IMR-90 (cell line): ENCODE measurements around the gene B3GLCT. TPM values are rescaled to one million over a fixed set of nuclear protein-coding genes. Genes with fewer than 3 reads are reported as not detected.

ENCODE experiments used
- ATAC-seq: fragments of 200-7000 bp; cut with Tn5 transposase; 2 replicates; pipeline ENCODE4 v1.9.1; 2020; ENCODE audit warnings: low read depth, mild to moderate bottlenecking, moderate library complexity
- BruUV-seq: library from RNA; stranded (reverse); fragments of 400-500 nt; replicated peaks from 2 replicates; lab custom pipeline; 2021; lab: Mats Ljungman, UMichigan
- CTCF ChIA-PET: fragments of 300-600 bp; formaldehyde crosslinking; extraction: SDS; loops from one replicate; lab custom pipeline; 2021; ENCODE audit warnings: antibody characterized with exemption; lab: Yijun Ruan, JAX
- POLR2A ChIA-PET: fragments of 300-600 bp; sonication (Branson Sonifier 250); formaldehyde crosslinking; loops from one replicate; lab custom pipeline; 2022; ENCODE audit warnings: antibody characterized with exemption; ENCODE audit not compliant: unreplicated experiment; lab: Charles Lee
- DNase-seq: peaks from one replicate; pipeline ENCODE4 v3.0.0; 2013
- H2AFZ ChIP-seq: replicated peaks from 2 replicates; pipeline ENCODE3; 2013; ENCODE audit warnings: low read length, mild to moderate bottlenecking; ENCODE audit not compliant: poor library complexity
- H2AK5ac ChIP-seq: 2 replicates; pipeline ENCODE4 v1.6.1; 2013; ENCODE audit warnings: low read depth, low read length, inconsistent platforms
- H2AK9ac ChIP-seq: replicated peaks from 2 replicates; pipeline ENCODE3; 2013; ENCODE audit warnings: mild to moderate bottlenecking, low read depth, low read length, moderate library complexity; ENCODE audit not compliant: poor library complexity
- H2BK120ac ChIP-seq: 2 replicates; pipeline ENCODE4 v1.6.1; 2013; ENCODE audit warnings: low read depth, low read length, inconsistent platforms
- H2BK15ac ChIP-seq: 3 replicates; pipeline ENCODE4 v1.6.1; 2013; ENCODE audit warnings: low read depth, low read length, inconsistent platforms
- H2BK20ac ChIP-seq: 2 replicates; pipeline ENCODE4 v1.6.1; 2013; ENCODE audit warnings: low read depth, mild to moderate bottlenecking, inconsistent platforms, low read length, moderate library complexity
- H2BK5ac ChIP-seq: 2 replicates; pipeline ENCODE4 v1.6.1; 2013; ENCODE audit warnings: mild to moderate bottlenecking, low read depth, low read length, inconsistent platforms; ENCODE audit not compliant: poor library complexity, severe bottlenecking
- H3K14ac ChIP-seq: replicated peaks from 2 replicates; pipeline ENCODE4 v1.6.1; 2013; ENCODE audit warnings: low read depth, low read length, inconsistent platforms
- H3K18ac ChIP-seq: 2 replicates; pipeline ENCODE4 v1.6.1; 2013; ENCODE audit warnings: low read depth, low read length, control low read depth
- H3K23ac ChIP-seq: 2 replicates; pipeline ENCODE4 v1.6.1; 2013; ENCODE audit warnings: low read depth, low read length, inconsistent platforms
- H3K27ac ChIP-seq: 2 replicates; pipeline ENCODE4 v1.5.1; 2013; ENCODE audit warnings: mild to moderate bottlenecking, control low read depth, low read length; ENCODE audit not compliant: insufficient read depth
- H3K27me3 ChIP-seq: 2 replicates; pipeline ENCODE4 v1.6.1; 2013; ENCODE audit warnings: low read length; ENCODE audit not compliant: control insufficient read depth, insufficient read depth
- H3K36me3 ChIP-seq: 2 replicates; pipeline ENCODE4 v1.6.1; 2013; ENCODE audit warnings: low read length, mixed read lengths; ENCODE audit not compliant: control insufficient read depth, insufficient read depth
- H3K4ac ChIP-seq: 2 replicates; pipeline ENCODE4 v1.6.1; 2013; ENCODE audit warnings: low read depth, low read length, inconsistent platforms
- H3K4me1 ChIP-seq: 2 replicates; pipeline ENCODE4 v1.6.1; 2013; ENCODE audit warnings: low read length, mixed read lengths; ENCODE audit not compliant: control insufficient read depth, insufficient read depth
- H3K4me2 ChIP-seq: 2 replicates; pipeline ENCODE4 v1.6.1; 2013; ENCODE audit warnings: low read depth, mild to moderate bottlenecking, control low read depth, low read length, moderate library complexity
- H3K4me3 ChIP-seq: 2 replicates; pipeline ENCODE4 v1.5.1; 2013; ENCODE audit warnings: low read depth, mild to moderate bottlenecking, control low read depth, low read length, moderate library complexity; ENCODE audit not compliant: insufficient read depth
- H3K56ac ChIP-seq: 2 replicates; pipeline ENCODE4 v1.6.1; 2013; ENCODE audit warnings: low read length, inconsistent platforms; ENCODE audit not compliant: insufficient read depth; ENCODE audit errors: extremely low read depth
- H3K79me1 ChIP-seq, 2 experiments: 2 replicates each; pipeline ENCODE4 v1.6.1; 2013; ENCODE audit warnings: low read length in 2 of 2, inconsistent platforms in 1 of 2, low read depth in 1 of 2
- H3K9ac ChIP-seq: 2 replicates; pipeline ENCODE4 v1.6.1; 2013; ENCODE audit warnings: low read depth, low read length, control low read depth
- H3K9me1 ChIP-seq: 2 replicates; pipeline ENCODE4 v1.6.1; 2013; ENCODE audit warnings: low read length, inconsistent platforms; ENCODE audit not compliant: insufficient read depth
- H3K9me3 ChIP-seq: 2 replicates; pipeline ENCODE4 v1.6.1; 2013; ENCODE audit warnings: low read length; ENCODE audit not compliant: control insufficient read depth, insufficient read depth
- H4K20me1 ChIP-seq: 2 replicates; pipeline ENCODE4 v1.6.1; 2013; ENCODE audit warnings: low read length, inconsistent platforms; ENCODE audit not compliant: insufficient read depth
- H4K5ac ChIP-seq: 2 replicates; pipeline ENCODE4 v1.6.1; 2013; ENCODE audit warnings: mild to moderate bottlenecking, low read depth, low read length, control low read depth
- H4K8ac ChIP-seq, 2 experiments: 2 replicates each; pipeline ENCODE4 v1.6.1; 2013; ENCODE audit warnings: low read depth in 2 of 2, low read length in 2 of 2, control low read depth in 1 of 2, inconsistent platforms in 1 of 2
- H4K91ac ChIP-seq: 2 replicates; pipeline ENCODE4 v1.6.1; 2013; ENCODE audit warnings: low read depth, low read length, inconsistent platforms; ENCODE audit not compliant: insufficient read depth
- BHLHE40 ChIP-seq: fragments of 150-350 bp; IDR thresholded peaks from 2 replicates; pipeline ENCODE4 v1.6.1; 2016; ENCODE audit warnings: mild to moderate bottlenecking, low read depth, low read length
- CEBPB ChIP-seq: IDR thresholded peaks from 2 replicates; pipeline ENCODE4 v1.6.1; 2012; ENCODE audit warnings: low read depth, low read length, improper control_type of control experiment
- CHD1 ChIP-seq: IDR thresholded peaks from 2 replicates; pipeline ENCODE4 v1.6.1; 2012; ENCODE audit warnings: low read depth, low read length, improper control_type of control experiment
- FOS ChIP-seq: fragments of 150-350 bp; IDR thresholded peaks from 2 replicates; pipeline ENCODE4 v1.6.1; 2016; ENCODE audit warnings: low read depth, low read length
- MAFK ChIP-seq: IDR thresholded peaks from 2 replicates; pipeline ENCODE4 v1.6.1; 2012; ENCODE audit warnings: low read depth, low read length, improper control_type of control experiment
- MAZ ChIP-seq: IDR thresholded peaks from 2 replicates; pipeline ENCODE4 v1.6.1; 2012; ENCODE audit warnings: low read depth, mild to moderate bottlenecking, low read length, improper control_type of control experiment, moderate library complexity, borderline replicate concordance
- MXI1 ChIP-seq: IDR thresholded peaks from 2 replicates; pipeline ENCODE4 v1.6.1; 2012; ENCODE audit warnings: low read depth, mild to moderate bottlenecking, low read length, moderate library complexity, borderline replicate concordance
- NFE2L2 ChIP-seq: fragments of 150-350 bp; IDR thresholded peaks from 2 replicates; pipeline ENCODE4 v1.6.1; 2016; ENCODE audit warnings: low read depth, mild to moderate bottlenecking, low read length
- POLR2A ChIP-seq: IDR thresholded peaks from 2 replicates; pipeline ENCODE4 v1.6.1; 2012; ENCODE audit warnings: mild to moderate bottlenecking, low read depth, low read length
- RAD21 ChIP-seq: IDR thresholded peaks from 2 replicates; pipeline ENCODE4 v1.6.1; 2012; ENCODE audit warnings: low read length, improper control_type of control experiment
- RCOR1 ChIP-seq: IDR thresholded peaks from 2 replicates; pipeline ENCODE4 v1.6.1; 2012; ENCODE audit warnings: mild to moderate bottlenecking, low read length, improper control_type of control experiment; ENCODE audit not compliant: insufficient replicate concordance
- RFX5 ChIP-seq: IDR thresholded peaks from 2 replicates; pipeline ENCODE4 v1.8.0; 2012; ENCODE audit warnings: low read depth, mild to moderate bottlenecking, low read length, moderate library complexity
- SMC3 ChIP-seq: fragments of 150-350 bp; IDR thresholded peaks from 2 replicates; pipeline ENCODE4 v1.6.1; 2016; ENCODE audit warnings: low read depth, mild to moderate bottlenecking, antibody characterized with exemption, low read length, moderate library complexity
- WGBS, 2 experiments: methylation state at CpG; one replicate each; pipeline versions ENCODE4 v1.1.5 to v1.1.7; 2013; ENCODE audit warnings: missing lambda C conversion rate in 2 of 2; ENCODE audit not compliant: insufficient read length in 1 of 2; ENCODE audit errors: extremely low coverage in 2 of 2; 5-methylcytosine and 5-hydroxymethylcytosine counted together
- dilution Hi-C: fragments of 300-500 bp; cut with HindIII; formaldehyde crosslinking; loops from one replicate; pipeline ENCODE4 v1.14.3; 2018; ENCODE audit warnings: low sequenced_read_pairs; ENCODE audit not compliant: unreplicated experiment
- in situ Hi-C: fragments of 300-500 bp; cut with MboI; formaldehyde crosslinking; loops from 3 replicates; pipeline ENCODE4 v1.14.3; 2019; ENCODE audit warnings: low sequenced_read_pairs, inconsistent platforms, mixed read lengths
- intact Hi-C: fragments of 100-400 bp; cut with micrococcal nuclease; formaldehyde crosslinking; loops from 2 replicates; pipeline ENCODE4 v1.10.0; 2022
- polyA plus RNA-seq, 3 experiments: library from polyadenylated mRNA; depleted of rRNA; stranded (reverse); fragments of >200 nt; gene quantifications; 2 replicates each; pipeline ENCODE4 v1.2.3, GENCODE V29; 2012; ENCODE audit warnings: low replicate concordance in 1 of 3
- total RNA-seq: library from RNA; depleted of rRNA; stranded (reverse); fragments of >200 nt; gene quantifications from 2 replicates; pipeline ENCODE4 v1.2.3, GENCODE V29; 2012
- TF ChIP-seq, protein P1 (sequence below): conservative IDR thresholded peaks from 2 replicates; pipeline ENCODE4 v1.5.1; 2012; ENCODE audit warnings: mild to moderate bottlenecking, low read depth, low read length, improper control_type of control experiment
- TF ChIP-seq, protein P2 (sequence below): fragments of 150-350 bp; IDR thresholded peaks from 2 replicates; pipeline ENCODE4 v1.6.1; 2017; ENCODE audit warnings: mild to moderate bottlenecking, antibody characterized with exemption, low read length, low read depth
- TF ChIP-seq, protein P3 (sequence below): fragments of 150-350 bp; IDR thresholded peaks from 2 replicates; pipeline ENCODE4 v1.6.1; 2016; ENCODE audit warnings: low read depth, mild to moderate bottlenecking, low read length, moderate library complexity, borderline replicate concordance

Gene B3GLCT
- total and polyA plus RNA-seq, 2 of the 4 experiments (the other 2 are of a cell fraction) = 2.0 to 4.5 TPM

DNA sequence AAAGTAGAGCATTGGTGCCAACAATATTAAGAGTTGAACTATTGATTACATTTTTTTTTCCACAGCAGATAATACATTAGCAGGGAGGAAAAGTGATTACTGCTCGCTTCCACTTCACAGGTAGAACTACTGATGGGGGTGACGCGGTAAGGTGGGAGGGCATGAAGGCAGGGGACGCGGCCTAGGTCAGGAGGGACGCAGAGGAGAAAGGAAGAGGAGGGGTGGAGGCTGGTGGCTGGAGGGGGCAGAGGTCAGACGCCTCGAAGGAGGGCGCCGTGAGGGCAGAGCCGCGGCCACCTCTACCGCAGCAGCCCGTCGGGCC is 287 bp upstream of the B3GLCT start:
- peaks cover 16% of the 10 kb centered on the region for H3K9me1 ChIP-seq
- in situ Hi-C loops = no loop called here
- H3K14ac ChIP-seq = no peak overlapping the region
- H2AFZ ChIP-seq = peak overlapping the region; percentile 96
- H3K36me3 ChIP-seq = no peaks in the 10 kb centered on the region
- H2BK120ac ChIP-seq = no peak overlapping the region
- DNase-seq (no peak), ATAC-seq (no peak)
- H3K18ac ChIP-seq = no peak overlapping the region
- H4K8ac ChIP-seq = peak overlapping the region in 1 of 2 experiments; percentile 45; a peak in 1 of 4 replicates
- dilution Hi-C loops = no loop called here
- intact Hi-C loops = loop anchor here (1.0 kb wide), 1 partner anchor 225 kb away; no protein-coding TSS in a partner anchor
- H3K9ac ChIP-seq = peak overlapping the region; percentile 55; the same call in 1 of the 2 replicates
- no peak overlapping the region for H2BK15ac ChIP-seq
- no peaks in the 10 kb centered on the region for H3K9me3 ChIP-seq
- no peak overlapping the region for H4K91ac ChIP-seq
- CTCF ChIA-PET = interaction anchor here (0.6 to 1.5 kb wide), 4 partner anchors 25 to 225 kb away, joined by 3 to 4 read pairs (median 4); no protein-coding TSS in a partner anchor
- H2BK20ac ChIP-seq = no peak overlapping the region
- H3K4me2 ChIP-seq = peak overlapping the region; percentile 89
- H3K23ac ChIP-seq = no peak overlapping the region
- H2AK9ac ChIP-seq = peak overlapping the region; percentile 88
- no peak overlapping the region for H2BK5ac ChIP-seq
- H4K5ac ChIP-seq = no peak overlapping the region
- peaks cover 6% of the 10 kb centered on the region for H3K4me1 ChIP-seq
- no TSS peak for BruUV-seq
- no peak overlapping the region for H3K27ac ChIP-seq
- no peak overlapping the region for H3K56ac ChIP-seq
- H3K4me3 ChIP-seq = peak overlapping the region; percentile 93
- H3K4ac ChIP-seq = no peak overlapping the region
- peaks cover 14 to 31% of the 10 kb centered on the region in 2 experiments for H3K79me1 ChIP-seq
- H4K20me1 ChIP-seq = 0 out of 2 replicates have a peak, but pooled peaks cover 3% of the 10 kb centered on the region
- H3K27me3 ChIP-seq = no peaks in the 10 kb centered on the region
- TF ChIP-seq CEBPB = no peak
- no peak for TF ChIP-seq NFE2L2
- TF ChIP-seq, protein P1, sequence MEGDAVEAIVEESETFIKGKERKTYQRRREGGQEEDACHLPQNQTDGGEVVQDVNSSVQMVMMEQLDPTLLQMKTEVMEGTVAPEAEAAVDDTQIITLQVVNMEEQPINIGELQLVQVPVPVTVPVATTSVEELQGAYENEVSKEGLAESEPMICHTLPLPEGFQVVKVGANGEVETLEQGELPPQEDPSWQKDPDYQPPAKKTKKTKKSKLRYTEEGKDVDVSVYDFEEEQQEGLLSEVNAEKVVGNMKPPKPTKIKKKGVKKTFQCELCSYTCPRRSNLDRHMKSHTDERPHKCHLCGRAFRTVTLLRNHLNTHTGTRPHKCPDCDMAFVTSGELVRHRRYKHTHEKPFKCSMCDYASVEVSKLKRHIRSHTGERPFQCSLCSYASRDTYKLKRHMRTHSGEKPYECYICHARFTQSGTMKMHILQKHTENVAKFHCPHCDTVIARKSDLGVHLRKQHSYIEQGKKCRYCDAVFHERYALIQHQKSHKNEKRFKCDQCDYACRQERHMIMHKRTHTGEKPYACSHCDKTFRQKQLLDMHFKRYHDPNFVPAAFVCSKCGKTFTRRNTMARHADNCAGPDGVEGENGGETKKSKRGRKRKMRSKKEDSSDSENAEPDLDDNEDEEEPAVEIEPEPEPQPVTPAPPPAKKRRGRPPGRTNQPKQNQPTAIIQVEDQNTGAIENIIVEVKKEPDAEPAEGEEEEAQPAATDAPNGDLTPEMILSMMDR = no peak
- TF ChIP-seq SMC3 = no peak
- TF ChIP-seq MAZ = no peak
- TF ChIP-seq RAD21 = no peak
- TF ChIP-seq RFX5 = no peak
- TF ChIP-seq, protein P2, sequence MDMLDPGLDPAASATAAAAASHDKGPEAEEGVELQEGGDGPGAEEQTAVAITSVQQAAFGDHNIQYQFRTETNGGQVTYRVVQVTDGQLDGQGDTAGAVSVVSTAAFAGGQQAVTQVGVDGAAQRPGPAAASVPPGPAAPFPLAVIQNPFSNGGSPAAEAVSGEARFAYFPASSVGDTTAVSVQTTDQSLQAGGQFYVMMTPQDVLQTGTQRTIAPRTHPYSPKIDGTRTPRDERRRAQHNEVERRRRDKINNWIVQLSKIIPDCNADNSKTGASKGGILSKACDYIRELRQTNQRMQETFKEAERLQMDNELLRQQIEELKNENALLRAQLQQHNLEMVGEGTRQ = no peak
- TF ChIP-seq, protein P3, sequence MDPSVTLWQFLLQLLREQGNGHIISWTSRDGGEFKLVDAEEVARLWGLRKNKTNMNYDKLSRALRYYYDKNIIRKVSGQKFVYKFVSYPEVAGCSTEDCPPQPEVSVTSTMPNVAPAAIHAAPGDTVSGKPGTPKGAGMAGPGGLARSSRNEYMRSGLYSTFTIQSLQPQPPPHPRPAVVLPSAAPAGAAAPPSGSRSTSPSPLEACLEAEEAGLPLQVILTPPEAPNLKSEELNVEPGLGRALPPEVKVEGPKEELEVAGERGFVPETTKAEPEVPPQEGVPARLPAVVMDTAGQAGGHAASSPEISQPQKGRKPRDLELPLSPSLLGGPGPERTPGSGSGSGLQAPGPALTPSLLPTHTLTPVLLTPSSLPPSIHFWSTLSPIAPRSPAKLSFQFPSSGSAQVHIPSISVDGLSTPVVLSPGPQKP = no peak
- no peak for TF ChIP-seq RCOR1
- no peak for TF ChIP-seq MXI1
- no peak for TF ChIP-seq FOS
- TF ChIP-seq CHD1 = no peak
- no peak for TF ChIP-seq MAFK
- TF ChIP-seq POLR2A = no peak
- TF ChIP-seq BHLHE40 = no peak
- 0 out of 2 replicates have a peak overlapping the region, but pooled peaks have one; percentile 82 for H2AK5ac ChIP-seq
- WGBS, 2 experiments = 0% methylated on average over 4 of the region's 15 CpGs; no CpG with 5 or more reads in 1 of the 2 experiments
- POLR2A ChIA-PET = no interaction called here
